B cell (primary cell): ENCODE measurements around the gene PIK3CB.

Experiments used
- EZH2 ChIP-seq: IDR thresholded peaks from 2 replicates; pipeline ENCODE4 v1.6.1; 2012; ENCODE audit warnings: borderline replicate concordance, low read depth, mild to moderate bottlenecking, moderate library complexity, low read length; ENCODE audit not compliant: insufficient read depth, poor library complexity, severe bottlenecking
- TF ChIP-seq, protein P1 (sequence below): fragments of 200-600 bp; IDR thresholded peaks from one replicate; pipeline ENCODE4 v1.8.0; 2022; ENCODE audit warnings: antibody characterized with exemption, mild to moderate bottlenecking

- TF ChIP-seq, protein P1, sequence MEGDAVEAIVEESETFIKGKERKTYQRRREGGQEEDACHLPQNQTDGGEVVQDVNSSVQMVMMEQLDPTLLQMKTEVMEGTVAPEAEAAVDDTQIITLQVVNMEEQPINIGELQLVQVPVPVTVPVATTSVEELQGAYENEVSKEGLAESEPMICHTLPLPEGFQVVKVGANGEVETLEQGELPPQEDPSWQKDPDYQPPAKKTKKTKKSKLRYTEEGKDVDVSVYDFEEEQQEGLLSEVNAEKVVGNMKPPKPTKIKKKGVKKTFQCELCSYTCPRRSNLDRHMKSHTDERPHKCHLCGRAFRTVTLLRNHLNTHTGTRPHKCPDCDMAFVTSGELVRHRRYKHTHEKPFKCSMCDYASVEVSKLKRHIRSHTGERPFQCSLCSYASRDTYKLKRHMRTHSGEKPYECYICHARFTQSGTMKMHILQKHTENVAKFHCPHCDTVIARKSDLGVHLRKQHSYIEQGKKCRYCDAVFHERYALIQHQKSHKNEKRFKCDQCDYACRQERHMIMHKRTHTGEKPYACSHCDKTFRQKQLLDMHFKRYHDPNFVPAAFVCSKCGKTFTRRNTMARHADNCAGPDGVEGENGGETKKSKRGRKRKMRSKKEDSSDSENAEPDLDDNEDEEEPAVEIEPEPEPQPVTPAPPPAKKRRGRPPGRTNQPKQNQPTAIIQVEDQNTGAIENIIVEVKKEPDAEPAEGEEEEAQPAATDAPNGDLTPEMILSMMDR = no peak
- no peak for TF ChIP-seq EZH2
Measured at GRCh38 chr3:138825336-138825735, 9.4 kb downstream of the PIK3CB start.
